SK-N-SH treated with all-trans-retinoic acid at 6 μM for 48 hours (cell line): ENCODE measurements around the gene ABL2.

ENCODE experiments used
- ARNTL ChIP-seq: fragments of 450-650 bp; formaldehyde crosslinking; IDR thresholded peaks from 2 replicates; pipeline ENCODE4 v1.5.0; 2020; ENCODE audit warnings: low read depth, mild to moderate bottlenecking, moderate library complexity, borderline replicate concordance
- CSDC2 ChIP-seq: fragments of 250-450 bp; sonication (Bioruptor Pico); IDR thresholded peaks from 2 replicates; pipeline ENCODE4 v1.5.0; 2020; ENCODE audit warnings: mild to moderate bottlenecking, moderate library complexity
- ISL1 ChIP-seq: fragments of 250-450 bp; sonication (Bioruptor Pico); IDR thresholded peaks from 2 replicates; pipeline ENCODE4 v2.1.2; 2022; ENCODE audit warnings: mild to moderate bottlenecking, moderate library complexity
- OSR1 ChIP-seq: fragments of 250-450 bp; sonication (Bioruptor Pico); IDR thresholded peaks from 2 replicates; pipeline ENCODE4 v1.8.0; 2022; ENCODE audit warnings: moderate library complexity, mild to moderate bottlenecking, inconsistent platforms
- PPARA ChIP-seq: fragments of 250-450 bp; sonication (Bioruptor Pico); IDR thresholded peaks from 2 replicates; pipeline ENCODE4 v1.5.0; 2020; ENCODE audit warnings: mild to moderate bottlenecking, borderline replicate concordance
- SNAI2 ChIP-seq: fragments of 250-450 bp; sonication (Bioruptor Pico); IDR thresholded peaks from 2 replicates; pipeline ENCODE4 v1.5.0; 2020; ENCODE audit warnings: mild to moderate bottlenecking, moderate library complexity
- ZC3H10 ChIP-seq: fragments of 250-450 bp; sonication (Bioruptor Pico); IDR thresholded peaks from 2 replicates; pipeline ENCODE4 v1.5.1; 2021; ENCODE audit warnings: mild to moderate bottlenecking, moderate library complexity
- ZFP3 ChIP-seq: fragments of 250-450 bp; sonication (Bioruptor Pico); IDR thresholded peaks from 2 replicates; pipeline ENCODE4 v1.5.0; 2020; ENCODE audit warnings: mild to moderate bottlenecking, moderate library complexity
- ZFP30 ChIP-seq: fragments of 450-650 bp; formaldehyde crosslinking; IDR thresholded peaks from 2 replicates; pipeline ENCODE4 v1.5.0; 2022; ENCODE audit warnings: mild to moderate bottlenecking, moderate library complexity
- ZNF565 ChIP-seq: fragments of 450-650 bp; formaldehyde crosslinking; conservative IDR thresholded peaks from 2 replicates; pipeline ENCODE4 v1.5.0; 2020; ENCODE audit warnings: low read depth, mild to moderate bottlenecking, moderate library complexity
- ZNF8 ChIP-seq: fragments of 450-650 bp; formaldehyde crosslinking; IDR thresholded peaks from 2 replicates; pipeline ENCODE4 v1.5.0; 2020; ENCODE audit warnings: mild to moderate bottlenecking, moderate library complexity
- TF ChIP-seq, protein P1 (sequence below): fragments of 250-450 bp; sonication (Bioruptor Pico); IDR thresholded peaks from 2 replicates; pipeline ENCODE4 v1.8.0; 2020; ENCODE audit warnings: mild to moderate bottlenecking, moderate library complexity, borderline replicate concordance

DNA sequence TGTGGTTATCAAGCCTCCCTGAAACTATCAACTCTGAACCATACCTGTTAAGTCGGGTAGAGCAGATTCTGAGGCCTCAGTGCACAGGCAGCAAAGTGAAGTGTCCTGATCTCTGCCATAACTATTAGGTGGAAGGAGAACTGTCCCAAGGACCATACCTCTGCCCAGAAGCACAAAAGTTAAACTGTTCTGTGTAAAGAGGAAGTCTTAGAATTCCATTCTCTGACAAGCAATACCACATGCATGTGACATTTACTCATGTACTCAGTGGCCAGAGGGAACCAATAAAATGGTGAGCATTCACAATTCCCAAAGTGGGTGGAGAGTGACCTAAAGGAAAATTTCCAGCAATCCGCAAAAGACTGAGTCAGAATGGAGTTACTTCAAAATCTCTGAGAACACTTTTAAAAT is 86.6 kb downstream of the ABL2 start:
- TF ChIP-seq CSDC2 (no peak), OSR1 (CRISPR knock-in tag) (no peak), ARNTL (CRISPR knock-in tag) (no peak), ZC3H10 (no peak), ZFP3 (CRISPR knock-in tag) (no peak), SNAI2 (CRISPR knock-in tag) (no peak), PPARA (CRISPR knock-in tag) (no peak), ZFP30 (CRISPR knock-in tag) (no peak), ISL1 (CRISPR knock-in tag) (no peak), ZNF565 (CRISPR knock-in tag) (no peak), ZNF8 (no peak)
- TF ChIP-seq, protein P1, sequence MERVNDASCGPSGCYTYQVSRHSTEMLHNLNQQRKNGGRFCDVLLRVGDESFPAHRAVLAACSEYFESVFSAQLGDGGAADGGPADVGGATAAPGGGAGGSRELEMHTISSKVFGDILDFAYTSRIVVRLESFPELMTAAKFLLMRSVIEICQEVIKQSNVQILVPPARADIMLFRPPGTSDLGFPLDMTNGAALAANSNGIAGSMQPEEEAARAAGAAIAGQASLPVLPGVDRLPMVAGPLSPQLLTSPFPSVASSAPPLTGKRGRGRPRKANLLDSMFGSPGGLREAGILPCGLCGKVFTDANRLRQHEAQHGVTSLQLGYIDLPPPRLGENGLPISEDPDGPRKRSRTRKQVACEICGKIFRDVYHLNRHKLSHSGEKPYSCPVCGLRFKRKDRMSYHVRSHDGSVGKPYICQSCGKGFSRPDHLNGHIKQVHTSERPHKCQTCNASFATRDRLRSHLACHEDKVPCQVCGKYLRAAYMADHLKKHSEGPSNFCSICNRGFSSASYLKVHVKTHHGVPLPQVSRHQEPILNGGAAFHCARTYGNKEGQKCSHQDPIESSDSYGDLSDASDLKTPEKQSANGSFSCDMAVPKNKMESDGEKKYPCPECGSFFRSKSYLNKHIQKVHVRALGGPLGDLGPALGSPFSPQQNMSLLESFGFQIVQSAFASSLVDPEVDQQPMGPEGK (CRISPR knock-in tag), result no peak
